Measurements from ENCODE around the gene ALDH9A1.
"Not testable (repeated sequence)": the region's sequence is repeated elsewhere in the genome, so short reads cannot be mapped to it uniquely, and the experiment has no call there.

The ALDH9A1 gene

DNA sequence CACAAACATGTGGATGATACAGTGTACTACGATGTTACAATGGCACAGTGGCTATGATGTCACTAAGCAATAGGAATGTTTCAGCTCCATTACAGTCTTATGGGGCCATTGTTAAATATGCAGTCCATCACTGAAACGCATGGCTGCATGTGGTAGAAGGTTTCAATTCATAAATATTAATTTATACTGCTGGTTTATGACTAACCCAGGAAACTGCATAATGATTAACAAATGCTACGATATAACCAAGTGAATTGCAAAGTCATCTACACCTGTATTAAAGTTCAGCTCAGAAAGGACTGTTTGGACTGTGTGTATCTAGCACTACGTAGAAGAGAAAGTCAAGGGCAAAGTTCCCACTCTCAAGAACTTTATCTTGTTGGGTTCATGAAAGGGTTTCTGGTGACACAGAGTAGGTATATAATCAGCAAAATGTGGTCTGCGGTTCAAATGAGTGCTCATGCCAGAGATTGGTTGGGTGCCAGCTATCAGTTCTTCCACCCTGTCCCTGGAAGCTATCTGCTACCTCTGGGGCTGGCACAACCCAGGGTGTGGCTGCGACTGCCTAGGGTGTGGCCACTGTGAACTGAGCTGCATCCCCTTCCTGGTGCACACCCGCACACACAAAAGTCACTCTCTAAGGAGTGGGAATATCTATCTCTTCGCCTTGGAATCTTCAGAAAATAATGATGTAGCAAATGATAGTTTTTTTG is 52.6 kb downstream of the ALDH9A1 start:
- peak; percentile 38 for DNase-seq (ENCODE audit: low spot score)

DNA sequence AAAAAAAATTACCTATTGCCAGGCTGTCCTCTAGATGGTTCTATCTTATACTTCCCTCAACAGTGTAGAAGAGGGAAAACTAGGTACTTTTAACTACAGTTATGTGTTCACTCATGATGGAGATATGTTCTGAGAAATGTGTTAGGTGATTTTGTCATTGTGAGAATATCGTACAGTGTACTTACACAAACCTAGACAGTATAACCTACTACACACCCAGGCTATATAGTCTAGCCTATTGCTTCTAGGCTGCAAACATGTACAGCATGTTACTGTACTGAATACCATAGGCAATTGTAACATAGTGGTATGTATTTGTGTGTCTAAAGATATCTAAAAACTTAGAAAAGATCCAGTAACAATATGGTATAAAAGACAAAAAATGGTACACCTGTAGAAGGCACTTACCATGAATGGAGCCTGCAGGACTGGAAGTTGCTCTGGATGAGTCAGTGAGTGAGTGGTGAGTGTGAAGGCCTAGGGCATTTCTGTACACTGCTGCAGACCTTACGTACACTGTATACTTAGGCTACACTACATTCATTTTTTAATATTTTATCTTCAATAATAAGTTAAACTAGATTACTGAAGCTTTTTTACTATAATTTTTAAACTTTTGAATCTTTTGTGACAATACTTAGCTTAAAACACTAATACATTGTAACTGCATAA is 54.2 kb downstream of the ALDH9A1 start:
- DNase-seq (ENCODE audit: low spot score) = peak; percentile 16

DNA sequence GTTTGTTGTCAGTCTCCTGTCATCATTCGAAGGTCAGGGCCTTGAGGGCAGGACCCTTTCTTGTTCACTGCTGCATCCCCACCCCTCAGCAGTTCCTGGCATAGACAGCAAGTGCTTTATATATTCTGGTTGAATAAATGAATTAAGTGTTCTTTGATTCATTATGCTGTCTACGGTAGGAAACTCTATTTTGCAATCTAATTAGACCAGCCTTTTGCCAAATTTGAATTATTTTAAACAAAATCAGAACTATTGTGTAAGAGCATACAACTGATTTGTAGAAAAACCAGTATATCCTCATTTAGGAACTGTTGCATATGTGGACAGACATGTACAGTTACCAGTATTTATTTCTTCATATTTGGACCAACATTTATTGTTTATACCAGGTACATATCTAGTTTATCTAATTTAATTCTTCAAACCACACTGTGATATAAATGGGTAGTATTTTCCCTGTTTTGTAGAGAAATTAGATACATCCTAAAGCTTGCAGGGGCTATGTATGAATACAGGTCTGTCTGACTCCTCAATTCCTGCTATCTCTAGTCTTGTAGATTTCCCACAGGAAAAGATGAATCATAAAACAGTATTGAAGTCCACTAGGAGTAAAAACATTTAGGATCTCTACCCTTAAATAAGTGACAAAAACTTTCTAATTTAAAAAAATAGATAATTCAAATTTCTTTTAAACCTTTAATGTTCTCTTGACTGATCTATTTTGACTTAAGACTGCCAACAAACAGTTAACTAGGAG is 57.0 kb downstream of the ALDH9A1 start:
- no peak for DNase-seq (ENCODE audit: low spot score)

DNA sequence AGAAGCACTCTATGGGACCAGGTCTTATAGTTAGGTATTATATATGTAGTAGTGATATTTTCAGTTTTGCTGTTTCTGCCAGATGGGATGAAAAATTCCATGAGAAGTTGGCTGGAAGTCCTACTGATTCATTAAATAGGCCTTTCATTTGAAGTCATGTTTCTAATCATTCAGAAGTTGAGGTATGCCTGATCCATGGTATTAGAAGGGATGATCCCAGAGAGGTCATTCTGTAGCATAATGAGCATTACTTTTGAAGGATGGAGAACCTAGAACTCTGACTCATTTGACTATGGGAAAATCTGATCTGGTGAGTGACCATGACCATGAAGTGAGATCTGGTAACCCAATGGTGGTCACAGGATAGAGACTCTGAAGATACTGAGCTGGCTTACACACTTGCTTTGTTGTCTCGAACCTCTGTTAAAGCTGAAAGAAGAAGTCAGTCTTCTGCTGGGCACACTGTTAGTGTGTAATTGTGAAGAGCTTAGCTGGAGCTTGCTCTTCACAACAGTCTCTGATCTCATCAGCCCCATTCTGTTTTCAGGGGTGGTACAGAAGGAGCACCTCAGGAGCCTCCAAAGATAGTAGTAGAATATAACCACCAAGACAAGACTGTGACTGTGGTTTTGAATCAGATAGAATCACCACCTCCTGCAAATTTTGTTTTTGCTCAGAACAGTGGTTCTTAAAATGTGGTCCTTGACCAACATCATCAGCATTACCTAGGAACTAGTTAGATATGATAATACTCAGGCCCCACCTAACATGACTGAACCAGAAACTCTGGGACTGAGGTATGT is 58.3 kb downstream of the ALDH9A1 start:
- peak; percentile 74 for DNase-seq (ENCODE audit: low spot score)

DNA sequence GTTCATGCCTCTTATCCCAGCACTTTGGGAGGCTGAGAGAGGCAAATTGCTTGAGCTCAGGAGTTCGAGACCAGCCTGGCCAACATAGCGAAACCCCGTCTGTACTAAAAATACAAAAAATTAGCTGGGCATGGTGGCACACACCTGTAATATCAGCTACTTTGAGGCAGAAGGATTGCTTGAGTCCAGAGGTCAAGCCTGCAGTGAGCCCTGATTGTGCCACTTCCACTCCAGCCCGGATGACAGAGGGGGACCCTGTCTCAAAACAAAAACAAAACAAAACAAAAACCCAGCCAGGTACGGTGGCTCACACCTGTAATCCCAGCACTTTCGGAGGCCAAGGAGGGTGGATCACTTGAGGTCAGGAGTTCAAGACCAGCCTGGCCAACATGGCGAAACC is 60.2 kb downstream of the ALDH9A1 start:
- not testable (repeated sequence) for DNase-seq (ENCODE audit: low spot score)

DNA sequence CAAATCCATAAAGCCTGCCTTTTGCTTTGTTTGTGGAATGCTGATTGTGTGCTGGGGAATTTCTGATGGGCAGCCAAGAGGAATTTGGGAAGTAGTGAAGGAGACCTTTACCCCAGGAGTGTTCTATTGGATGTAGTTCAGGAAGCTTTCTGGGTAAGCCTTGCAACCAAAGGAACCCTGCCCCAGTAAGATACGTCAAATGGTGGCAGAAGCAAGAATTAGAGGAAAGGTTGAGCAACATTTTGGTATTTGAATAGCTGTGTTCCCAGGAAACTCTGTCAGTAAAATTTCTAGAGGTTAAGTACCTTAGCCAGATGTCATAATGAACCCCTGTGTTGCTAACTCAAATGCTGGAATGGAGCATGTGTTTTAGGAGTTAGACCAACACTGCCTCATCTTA is 60.9 kb downstream of the ALDH9A1 start:
- DNase-seq (ENCODE audit: low spot score) = no peak

DNA sequence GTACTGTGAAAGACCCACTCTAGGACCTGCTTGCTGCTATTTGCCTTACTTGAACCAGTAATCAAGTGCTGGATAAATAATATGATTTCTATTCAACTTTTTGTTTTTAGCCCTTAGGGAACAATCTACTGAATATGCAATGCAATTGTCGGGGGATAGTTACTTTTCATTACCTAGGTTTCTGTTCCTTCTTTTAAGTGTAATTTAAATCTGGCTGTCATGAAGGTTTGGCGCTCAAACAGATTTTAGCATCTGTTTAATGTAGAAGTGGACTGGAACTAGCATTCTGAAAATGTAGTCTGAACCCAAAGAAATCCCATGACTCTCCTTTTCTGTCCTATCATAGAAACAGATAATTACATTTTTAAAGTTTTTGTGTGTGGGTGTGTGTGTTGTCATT is 62.5 kb downstream of the ALDH9A1 start:
- DNase-seq (ENCODE audit: low spot score) = no peak

DNA sequence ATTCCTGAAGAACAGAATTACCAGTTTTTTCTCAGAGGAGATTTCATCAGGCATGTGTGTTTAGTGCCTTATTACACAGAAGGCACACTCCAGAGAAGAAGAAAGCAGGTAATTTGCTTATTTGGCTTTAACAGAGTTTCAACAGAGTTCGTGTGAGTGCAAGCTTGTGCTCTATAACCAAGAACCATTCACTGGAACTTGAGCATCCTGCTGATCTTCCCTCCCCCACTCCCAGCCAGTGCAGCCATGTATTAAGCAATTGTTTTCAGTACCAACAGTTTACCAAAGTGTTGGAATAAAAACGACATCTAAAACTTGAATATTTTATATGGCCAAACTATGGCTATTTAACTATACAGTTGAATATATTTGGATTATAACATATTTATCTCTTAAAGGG is 63.0 kb downstream of the ALDH9A1 start:
- DNase-seq (ENCODE audit: low spot score) = no peak

DNA sequence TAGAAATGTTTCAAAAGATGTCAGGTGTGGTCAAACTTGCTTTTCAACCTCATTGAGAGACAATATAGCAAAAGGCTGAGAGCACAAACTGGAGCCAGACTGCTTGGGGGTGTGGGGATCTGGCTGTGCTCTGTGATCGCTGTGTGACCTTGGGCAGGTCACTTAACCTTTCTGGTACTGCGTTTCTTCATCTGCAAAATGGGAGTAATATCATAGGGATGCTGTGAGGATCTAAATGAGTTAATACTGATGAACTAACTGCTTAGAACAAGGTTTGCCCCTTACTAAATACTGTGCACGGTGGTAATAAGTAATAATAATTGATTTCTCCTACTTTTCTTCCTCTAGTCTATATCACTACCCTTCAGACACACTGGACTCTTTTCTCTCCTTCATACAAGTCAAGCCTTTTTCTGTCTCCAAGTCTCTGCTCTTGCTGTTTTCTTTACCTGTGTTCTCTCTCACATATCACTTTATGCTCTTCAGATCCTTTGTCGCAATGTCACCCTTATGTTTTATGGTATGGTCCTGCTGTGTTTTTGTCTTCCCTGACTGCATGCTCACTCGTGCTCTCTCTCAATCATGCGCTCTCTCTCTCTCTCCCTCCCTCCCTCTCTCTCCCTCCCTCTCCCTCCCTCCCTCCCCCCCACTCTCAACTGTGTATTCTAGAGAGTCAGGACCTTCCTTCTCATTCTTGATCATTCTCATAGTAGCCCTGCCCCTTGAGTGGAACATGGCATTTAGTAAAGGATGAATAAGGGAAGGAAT is 64.0 kb downstream of the ALDH9A1 start:
- no peak for DNase-seq (ENCODE audit: low spot score)

DNA sequence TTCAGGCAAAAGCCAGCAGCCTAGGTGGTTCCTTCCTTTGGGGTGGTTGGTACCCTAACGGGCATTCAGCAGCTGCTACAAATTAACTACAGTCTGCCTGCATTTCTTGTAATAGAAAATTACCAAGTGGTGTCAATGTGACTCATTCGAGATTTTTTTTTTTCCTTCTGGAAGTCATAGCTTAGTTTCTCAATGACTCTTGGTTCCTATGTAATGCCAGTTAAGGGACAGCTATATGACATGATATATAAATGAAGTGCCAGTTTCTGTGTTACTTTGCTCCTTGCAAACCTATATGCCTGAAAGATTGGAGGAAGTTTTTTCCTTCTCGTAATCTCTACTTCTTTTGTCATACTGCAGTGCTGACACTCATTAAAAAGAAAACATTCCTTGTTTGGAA is 64.7 kb downstream of the ALDH9A1 start:
- peak; percentile 68 for DNase-seq (ENCODE audit: low spot score)

DNA sequence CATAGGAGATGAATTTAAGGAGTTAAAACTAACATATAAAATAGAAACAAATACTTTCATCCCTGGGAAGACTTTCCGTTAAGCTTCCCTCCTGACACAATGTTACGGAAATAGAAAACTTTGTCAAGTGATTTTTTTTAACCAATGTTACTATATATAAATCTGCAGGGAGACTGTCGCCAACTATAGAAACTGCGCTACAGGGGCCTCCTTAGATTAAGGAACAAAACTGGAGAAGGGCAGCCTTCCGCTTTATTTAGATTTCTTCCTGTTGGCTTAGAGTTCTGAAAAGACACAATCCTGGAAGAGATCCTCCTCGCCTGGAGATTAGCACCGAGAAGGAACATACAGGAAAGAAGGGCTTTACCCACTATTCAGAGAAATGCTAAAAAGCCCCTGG is 65.9 kb downstream of the ALDH9A1 start:
- no peak for DNase-seq (ENCODE audit: low spot score)

DNA sequence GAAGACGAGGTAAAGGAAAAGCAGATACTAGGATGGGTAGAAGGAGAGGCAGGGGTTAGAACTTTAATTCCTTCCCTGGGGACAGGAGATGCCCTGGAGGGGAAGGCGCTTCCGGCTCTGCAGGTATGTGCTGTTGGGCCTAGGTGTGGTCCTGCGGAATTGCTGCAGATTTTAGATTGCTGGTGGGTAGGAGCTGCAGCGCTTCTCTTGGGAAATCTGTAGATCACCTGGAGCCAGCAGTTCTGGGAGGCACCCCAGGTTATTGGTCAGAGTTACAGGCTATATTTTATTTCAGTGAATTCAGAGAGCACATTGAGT is 66.3 kb downstream of the ALDH9A1 start:
- DNase-seq (ENCODE audit: low spot score) = no peak

DNA sequence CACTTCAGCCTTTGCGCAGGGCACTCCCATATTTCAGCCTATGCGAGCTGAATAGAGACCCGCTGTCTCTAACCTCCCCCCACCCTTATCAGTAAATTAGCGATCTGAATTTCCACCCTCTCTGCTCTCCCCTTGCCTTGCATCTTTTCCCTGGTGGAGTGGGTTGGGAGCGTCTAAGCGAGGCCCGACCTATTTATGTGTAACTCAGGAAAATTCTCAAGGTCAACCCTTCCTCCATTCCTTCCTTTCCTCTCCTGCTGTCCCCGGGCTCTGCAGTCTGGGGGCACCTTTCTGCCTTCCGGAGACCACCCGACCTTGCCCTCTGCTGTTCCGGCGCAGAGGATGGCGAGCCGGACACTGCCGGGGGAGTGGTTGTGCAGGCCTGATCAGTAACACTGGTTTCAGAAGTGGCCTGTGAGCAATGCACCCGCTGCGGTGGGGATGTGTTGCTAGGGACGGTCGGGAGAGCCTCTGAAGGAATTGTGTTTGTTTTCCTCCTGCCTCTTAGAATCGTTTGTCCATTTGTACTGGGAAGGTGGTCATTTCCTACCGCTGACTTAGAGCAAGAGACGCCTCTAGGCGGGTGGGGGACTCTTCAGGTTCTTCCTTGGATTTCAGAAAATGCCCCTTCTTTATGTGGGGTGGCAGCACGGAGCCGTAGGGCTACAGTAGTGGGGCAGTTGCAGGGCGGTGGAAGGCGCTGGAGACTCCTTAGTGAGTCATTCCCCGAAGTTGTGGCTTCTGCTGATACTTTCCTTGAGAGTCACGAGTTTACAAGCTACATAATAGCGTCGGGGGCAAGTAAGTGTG is 66.8 kb downstream of the ALDH9A1 start:
- DNase-seq (ENCODE audit: low spot score) = peak; percentile 82

DNA sequence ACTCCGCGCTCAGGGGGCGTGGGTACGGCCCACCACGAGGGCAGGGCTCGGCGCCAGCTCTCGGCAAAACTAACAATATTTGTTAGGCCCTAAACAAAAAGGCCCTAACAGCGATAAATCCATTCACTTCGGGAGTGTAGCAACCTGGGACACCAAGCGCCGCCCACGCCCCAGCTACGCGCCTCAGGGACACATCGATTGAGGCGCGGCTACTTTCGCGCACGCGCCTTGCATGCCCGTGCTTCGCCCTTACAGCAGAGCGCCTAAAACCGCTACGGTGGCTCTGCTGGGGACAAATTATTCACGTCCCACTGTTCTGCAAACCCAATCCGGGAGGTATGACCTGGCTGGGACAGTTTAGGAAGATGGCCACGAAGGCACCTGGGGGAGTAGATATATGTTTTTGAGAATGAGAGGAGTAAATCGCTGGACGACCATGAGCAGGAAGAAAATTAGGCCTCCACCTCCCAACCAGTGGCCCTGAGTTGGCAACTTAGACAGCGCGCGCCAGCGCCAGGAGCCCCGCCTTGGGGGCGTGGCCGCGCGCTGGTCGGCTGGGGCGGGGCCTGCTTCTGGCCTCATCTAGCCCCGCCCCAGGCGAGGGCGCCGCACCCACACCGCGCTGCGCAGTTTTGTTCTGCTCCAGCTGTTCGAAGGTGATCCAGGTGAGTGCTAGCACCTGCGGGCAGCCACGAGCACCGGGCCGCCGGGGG is 67.6 kb downstream of the ALDH9A1 start, which contains the start of gene MGST3:
Gene MGST3, plus strand, starts transcription at position 606 of the 713 bp plus-strand sequence. CDS start 18,614 bp downstream, outside the sequence.
- DNase-seq (ENCODE audit: low spot score) = peak; percentile 94

DNA sequence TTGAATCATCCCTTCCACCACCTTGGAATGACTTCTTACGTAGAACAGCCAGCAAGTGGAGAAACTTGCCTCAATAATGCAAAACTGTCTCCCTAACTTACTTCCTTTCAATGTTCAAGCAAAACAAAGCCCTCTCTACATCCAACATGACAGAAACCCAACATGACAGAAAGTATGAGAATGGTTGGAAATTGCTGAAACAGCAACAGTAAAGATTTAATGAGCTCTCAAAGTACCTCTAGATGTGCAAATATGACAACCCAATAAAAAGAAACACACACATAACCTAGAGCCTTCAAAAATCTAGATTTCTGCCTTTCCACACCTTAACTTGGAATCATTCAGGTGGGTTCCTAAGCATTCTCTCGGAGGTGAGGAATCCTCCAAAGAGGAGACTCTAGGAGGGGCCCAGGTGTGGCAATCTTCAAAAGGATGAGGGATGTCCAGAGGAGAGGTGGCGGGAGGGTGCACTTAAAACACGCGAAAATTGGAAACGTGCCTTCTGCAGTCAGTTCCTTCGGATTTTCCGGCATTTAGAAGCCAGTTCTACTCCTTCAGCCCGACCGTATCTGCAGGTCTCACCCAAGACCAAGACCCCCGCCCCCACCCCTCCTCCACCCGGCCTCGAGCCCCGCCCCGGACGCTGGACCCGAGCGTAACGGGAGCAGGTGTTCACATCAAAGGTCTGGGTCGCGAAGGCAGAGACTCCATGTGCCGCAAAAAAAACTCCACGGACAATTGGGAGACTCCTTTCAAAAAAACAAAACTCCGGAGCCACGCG is 68.3 kb downstream of the ALDH9A1 start:
- no peak for DNase-seq (ENCODE audit: low spot score)

DNA sequence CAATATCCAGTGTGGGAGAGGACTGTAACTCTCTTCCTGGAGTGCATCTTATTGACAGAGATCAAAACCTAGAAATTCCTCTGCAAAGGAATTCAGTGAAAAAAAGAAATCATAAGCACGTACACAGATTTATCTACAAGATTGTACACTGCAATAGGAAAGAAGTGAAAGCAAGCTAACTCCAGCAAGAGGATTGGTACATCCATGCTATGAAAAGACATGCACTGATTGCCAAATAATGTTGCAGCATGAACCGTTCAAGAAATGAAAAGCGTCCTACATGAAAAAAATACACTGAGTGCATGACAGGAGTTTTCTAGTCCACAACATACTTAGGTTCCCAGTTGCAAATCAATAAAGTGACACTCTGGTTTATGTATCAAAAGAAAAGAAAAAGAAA is 69.2 kb downstream of the ALDH9A1 start:
- DNase-seq (ENCODE audit: low spot score) = no peak

DNA sequence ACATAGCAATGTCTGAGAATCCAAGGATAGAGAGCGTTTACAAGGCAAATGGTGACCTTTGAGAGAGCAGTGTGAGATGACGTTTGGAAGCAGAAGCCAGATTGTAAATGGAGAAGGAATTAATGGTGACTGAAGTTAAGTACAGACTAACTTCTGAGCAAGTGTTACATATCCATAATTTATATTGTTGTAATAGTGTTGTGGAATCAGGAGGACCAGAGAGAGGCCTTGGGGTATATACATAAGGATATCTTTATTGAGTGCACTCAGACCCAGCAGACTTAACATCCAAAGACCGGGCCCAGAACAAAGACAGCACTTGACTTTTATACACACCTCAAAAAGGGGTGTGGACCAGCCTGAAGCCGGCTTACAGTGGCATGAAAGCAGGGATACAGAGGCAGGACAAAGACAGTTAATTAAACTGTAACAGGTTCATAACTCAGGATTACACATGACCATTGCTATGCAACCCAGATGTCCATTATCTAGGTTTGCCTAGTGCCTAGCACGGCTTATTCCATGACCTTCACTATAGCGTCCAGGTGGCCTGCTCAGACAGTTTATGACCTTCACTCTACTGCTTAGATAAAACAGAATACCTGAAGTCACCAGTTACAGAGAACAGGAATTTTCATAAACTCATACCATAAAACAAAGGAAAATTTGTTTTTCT is 70.1 kb downstream of the ALDH9A1 start:
- no peak for DNase-seq (ENCODE audit: low spot score)

DNA sequence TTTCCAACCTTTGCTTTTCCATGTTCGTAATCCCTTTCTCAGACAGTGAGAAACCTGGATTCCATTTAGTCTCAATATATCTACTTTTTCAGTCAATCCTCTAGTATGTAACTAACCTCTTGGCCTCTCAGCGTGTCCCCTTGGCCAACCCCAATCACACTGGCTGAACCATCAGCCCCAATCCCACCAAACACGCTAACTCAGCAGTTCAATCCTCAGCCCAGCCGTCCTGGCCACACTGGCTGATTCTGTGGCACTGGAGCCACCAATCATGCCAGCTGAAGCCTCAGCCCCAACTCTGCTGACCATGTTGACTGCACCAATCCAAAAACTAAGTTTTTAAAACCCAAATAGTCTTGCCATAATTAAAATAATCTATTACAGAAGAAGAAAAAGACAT is 73.9 kb downstream of the ALDH9A1 start:
- DNase-seq (ENCODE audit: low spot score) = no peak

DNA sequence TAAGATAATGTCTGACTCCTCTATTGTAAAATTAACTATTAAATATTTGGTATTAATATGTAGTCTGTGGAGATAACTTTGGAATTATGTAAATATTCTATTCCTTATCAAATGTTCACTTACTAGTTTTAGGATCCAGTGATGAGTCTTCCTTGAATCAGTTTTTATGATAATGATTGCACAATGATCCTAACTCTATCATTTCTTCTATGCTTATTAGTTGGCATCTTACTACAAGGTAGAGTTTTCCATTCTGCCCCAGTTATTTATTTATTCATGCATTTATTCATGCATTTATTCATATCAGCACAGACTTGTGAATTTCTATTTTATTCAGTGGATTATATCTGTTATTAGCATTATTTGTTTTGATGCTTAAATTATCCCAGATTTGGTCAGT is 74.7 kb downstream of the ALDH9A1 start:
- no peak for DNase-seq (ENCODE audit: low spot score)

Measured in activated CD4-positive, alpha-beta T cell treated with anti-CD3 and anti-CD28 coated beads, Interleukin-2, Interleukin-4, amounts not matched to agents 100 ng/mL and 50 ng/mL, durations not matched to agents 16 hours and 8 hours (primary cell).